Vagina (tissue), 2 donors: Measurements from ENCODE around the gene NEDD4L.

ENCODE experiments used
- CTCF ChIP-seq, 3 experiments: fragments of 450-650 bp in 2 of 3; fragments of 200-600 bp in 1 of 3; sonication (generic) in 1 of 3; IDR thresholded peaks; one replicate each; pipeline ENCODE4 v1.5.1; 2017 to 2019; ENCODE audit warnings: antibody characterized with exemption in 3 of 3, mild to moderate bottlenecking in 2 of 3, moderate library complexity in 2 of 3
- POLR2A ChIP-seq, 2 donors: fragments of 450-650 bp; IDR thresholded peaks; one replicate each; pipeline ENCODE4 v1.6.1; 2017; ENCODE audit warnings: antibody characterized with exemption in 2 of 2, mild to moderate bottlenecking in 2 of 2, moderate library complexity in 2 of 2

GRCh38 chr18:58026395-58026794 is 17.6 kb upstream of the NEDD4L start:
- TF ChIP-seq CTCF (IDR thresholded peaks at IDR 0.05) (no peak), POLR2A (IDR thresholded peaks at IDR 0.05) (no peak)
